HG03565 (cell line): ENCODE results near the gene PTTG1IP2.
"Not testable (repeated sequence)": the region's sequence is repeated elsewhere in the genome, so short reads cannot be mapped to it uniquely, and the experiment has no call there.

ENCODE experiments used
- ATAC-seq: cut with Tn5 transposase; IDR thresholded peaks from one replicate; pipeline ENCODE4 v1.9.1; 2021; ENCODE audit warnings: mild to moderate bottlenecking, moderate library complexity; ENCODE audit not compliant: unreplicated experiment

Gene PTTG1IP2

GRCh38 chr7:90469554-90469953 is at the start of gene PTTG1IP2:
Gene PTTG1IP2 (plus strand): TSS chr7:90469639. CDS start chr7:90469787, 148 bp downstream.
- no peak for ATAC-seq

- ATAC-seq: no peak
Observed at GRCh38 chr7:90421651-90422050, 47.8 kb upstream of the PTTG1IP2 start.

DNA sequence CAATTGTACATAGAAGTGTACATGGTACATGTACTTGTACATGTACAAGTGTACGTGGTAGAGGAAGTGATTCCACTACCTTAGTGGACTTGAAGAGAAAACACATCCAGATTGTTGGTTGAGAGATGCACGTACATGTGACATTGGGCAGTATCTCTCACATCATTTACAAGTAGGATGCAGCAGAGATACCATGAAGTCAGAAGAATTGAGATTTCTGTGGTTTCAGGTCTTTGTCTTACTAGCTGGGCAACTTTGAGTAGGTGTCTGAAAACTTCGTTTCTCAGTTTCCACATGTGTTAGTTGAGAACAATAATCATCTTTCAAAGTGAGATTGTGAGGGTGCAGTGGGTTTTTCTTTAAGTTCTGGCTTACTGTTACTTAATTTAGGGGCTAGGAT is 44.7 kb upstream of the PTTG1IP2 start:
- ATAC-seq: peak; percentile 93

DNA sequence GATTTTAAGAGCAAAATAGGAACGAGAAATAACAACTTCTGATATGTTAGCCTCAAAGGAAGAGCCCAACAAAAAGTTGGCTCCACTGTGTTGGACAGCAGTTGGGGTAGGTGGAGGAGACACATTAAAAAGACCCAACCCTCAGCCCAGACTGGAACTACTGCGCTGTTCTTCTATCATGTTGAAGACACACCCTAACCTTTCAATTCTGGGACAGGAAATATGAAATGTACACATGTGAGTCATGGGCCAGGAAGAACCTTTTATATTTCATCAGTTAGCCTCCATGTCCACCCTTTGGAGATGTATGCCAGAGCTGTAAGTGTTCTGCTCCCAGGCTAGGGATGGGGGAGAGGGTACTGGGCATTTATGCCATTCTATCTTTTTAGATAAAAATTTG is 44.1 kb upstream of the PTTG1IP2 start:
- no peak for ATAC-seq

DNA sequence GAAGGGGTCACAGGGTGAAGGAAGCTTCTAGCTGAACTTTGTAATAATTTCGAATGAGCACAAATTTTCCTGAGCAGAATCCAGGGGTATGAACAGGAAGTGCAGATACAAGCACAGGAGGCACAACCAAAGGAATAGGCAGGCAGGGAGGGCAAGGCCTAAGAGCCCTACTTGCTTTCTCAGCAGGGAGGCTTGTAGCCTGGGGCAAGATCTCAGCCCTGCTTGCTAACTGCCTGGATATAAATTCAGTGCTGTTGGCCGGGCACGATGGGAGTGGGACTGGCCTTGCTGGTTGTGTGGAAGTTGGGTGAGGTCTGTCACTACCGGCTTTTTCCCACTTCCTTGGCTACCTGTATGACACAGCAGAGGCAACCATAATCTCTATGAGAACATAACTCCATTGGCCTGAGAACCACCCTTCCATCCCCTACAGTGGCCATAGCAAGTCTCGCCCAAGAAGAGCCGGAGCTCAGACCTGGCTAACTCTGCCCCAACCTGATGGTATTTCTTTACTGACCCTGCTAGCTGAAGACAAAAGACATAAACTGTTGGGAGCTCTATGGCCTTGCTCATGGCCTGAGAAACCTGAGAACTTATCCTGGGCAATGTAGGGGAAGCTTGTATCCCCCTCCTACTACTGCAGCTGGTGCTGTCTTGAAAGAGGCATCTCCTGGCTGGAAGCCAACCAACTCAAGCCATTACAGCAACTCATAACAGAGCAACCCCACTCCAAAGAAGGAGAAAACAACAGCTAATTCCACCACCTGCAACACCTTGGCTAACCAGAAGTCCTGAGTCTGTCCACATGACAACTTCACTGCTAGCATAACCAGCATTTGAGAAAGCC is 38.6 kb upstream of the PTTG1IP2 start:
- ATAC-seq: no peak

GRCh38 chr7:90432752-90433151 is 36.7 kb upstream of the PTTG1IP2 start:
- ATAC-seq: no peak

GRCh38 chr7:90433221-90433620 is 36.2 kb upstream of the PTTG1IP2 start:
- no peak for ATAC-seq

- no peak for ATAC-seq
Observed at GRCh38 chr7:90445633-90446032, 23.8 kb upstream of the PTTG1IP2 start.

DNA sequence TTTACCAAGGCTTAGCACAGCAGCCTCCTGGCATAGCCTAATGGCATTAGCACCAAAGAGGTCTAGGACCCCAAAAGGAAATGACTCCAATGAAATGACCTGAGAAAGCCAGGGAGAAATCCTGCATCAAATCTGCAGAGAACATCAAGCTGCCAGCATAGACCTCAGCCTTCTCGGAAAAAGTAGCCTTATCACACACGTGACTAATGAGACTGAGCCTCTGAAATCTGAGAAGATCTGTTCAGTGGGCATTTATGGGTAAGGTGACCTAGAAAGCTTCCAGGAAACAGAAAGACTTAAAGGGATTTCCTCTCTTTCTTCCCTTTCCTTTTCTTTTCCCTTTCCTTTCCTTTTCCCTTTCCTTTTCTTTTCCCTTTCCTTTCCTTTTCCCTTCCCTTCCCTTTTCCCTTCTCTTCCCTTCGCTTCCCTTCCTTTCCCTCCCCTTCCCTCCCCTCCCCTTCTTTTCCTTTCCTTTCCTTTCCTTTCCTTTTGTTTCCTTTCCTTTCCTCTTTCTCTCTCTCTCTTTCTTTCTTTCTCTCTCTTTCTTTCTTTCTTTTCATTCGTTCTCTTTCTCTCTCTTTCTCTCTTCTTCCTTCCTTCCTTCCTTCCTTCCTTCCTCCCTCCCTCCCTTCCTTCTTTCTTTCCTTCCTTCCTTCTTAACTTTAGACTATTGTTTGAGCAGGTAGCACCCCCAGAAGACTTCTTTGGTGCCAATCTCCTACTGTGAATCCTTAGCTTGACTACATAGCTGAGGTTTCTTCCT is 23.1 kb upstream of the PTTG1IP2 start:
- ATAC-seq: no peak

DNA sequence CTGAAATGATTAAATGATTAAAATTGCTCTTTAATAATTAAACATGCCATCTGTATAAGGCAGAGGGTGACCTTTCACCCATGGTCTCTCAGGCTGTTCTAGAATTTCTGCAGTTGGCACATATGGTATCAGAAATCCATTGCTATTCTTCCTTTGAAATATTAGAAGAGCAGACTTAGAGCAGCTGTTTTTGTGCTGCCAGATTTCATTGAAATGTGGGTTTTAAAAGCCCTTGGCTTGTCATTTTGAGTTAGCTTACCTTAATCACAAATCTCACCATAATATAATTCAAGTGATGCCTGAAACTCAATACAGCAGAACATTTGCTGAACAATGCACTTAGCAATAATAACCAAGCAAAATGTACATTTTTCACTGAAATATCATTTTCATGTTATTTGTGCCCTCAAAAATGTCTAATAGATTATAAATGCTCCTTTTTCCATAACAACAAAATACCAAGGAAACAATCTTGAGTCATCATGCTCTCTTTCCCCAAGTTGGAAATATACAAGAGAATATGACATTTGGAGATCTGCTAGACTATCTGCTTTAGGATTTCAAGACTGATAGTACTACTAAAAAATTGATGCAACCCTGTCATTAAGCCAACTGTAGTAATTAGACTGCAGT is 16.1 kb upstream of the PTTG1IP2 start:
- no peak for ATAC-seq

DNA sequence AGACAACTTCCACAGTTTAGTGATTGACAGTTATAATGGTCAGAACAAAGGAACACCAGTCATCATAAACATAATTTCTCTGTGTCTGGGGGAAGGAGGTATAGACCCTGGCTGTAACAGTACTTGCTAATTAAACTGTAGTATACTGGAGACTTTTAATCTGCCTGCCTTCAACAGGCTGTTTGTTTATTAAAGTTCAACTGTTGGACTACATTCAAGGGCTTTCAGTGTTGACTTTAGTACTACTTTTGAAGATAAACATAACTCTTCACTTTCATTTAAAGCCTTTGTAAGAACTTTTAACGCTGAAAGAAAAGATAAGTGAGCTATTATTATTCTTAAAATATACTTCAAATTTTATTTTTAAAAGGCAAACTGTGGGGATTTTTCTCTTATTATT is 15.5 kb upstream of the PTTG1IP2 start:
- no peak for ATAC-seq

GRCh38 chr7:90455163-90456030 is 14.0 kb upstream of the PTTG1IP2 start:
- ATAC-seq: peak; percentile 74

- ATAC-seq: no peak
Observed at GRCh38 chr7:90458104-90458503, 11.3 kb upstream of the PTTG1IP2 start.

- no peak for ATAC-seq
Observed at GRCh38 chr7:90459888-90460287, 9.6 kb upstream of the PTTG1IP2 start.

GRCh38 chr7:90461219-90461618 is 8.2 kb upstream of the PTTG1IP2 start:
- no peak for ATAC-seq

- ATAC-seq: not testable (repeated sequence)
Observed at GRCh38 chr7:90463151-90463628, 6.2 kb upstream of the PTTG1IP2 start.

DNA sequence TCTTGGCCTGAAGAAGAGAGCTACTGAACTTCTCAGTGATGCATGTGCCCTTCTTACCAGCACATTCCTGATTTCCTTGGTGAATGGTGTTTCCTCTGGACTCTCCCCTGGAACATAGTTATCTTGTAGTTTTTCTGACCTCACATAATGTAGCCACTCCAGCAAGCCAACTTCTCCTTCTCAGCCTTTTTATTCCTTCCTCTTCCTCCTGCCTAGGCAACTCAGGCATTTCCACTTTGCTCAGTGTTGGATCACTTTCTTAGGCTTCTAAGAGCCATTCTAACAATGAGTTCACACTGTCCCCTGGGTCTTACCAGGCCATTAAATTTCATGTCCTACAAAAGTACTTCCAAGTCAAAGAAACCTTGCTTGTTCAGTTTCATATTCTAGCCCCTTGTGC is 3.6 kb upstream of the PTTG1IP2 start:
- ATAC-seq: no peak

GRCh38 chr7:90472805-90473540 is 3.5 kb downstream of the PTTG1IP2 start:
- no peak for ATAC-seq

- ATAC-seq: no peak
Observed at GRCh38 chr7:90473814-90474213, 4.4 kb downstream of the PTTG1IP2 start.
